ENCODE results near the gene ATP6V1B1. TPM values are rescaled to one million over a fixed set of nuclear protein-coding genes. Genes with fewer than 3 reads are reported as not detected.

Gene ATP6V1B1
- total RNA-seq, 1 donor from 2014 or later, result not detected

GRCh38 chr2:70903171-70903570 lies 32.5 kb upstream of the ATP6V1B1 start:
- intact Hi-C loops (cut with DNase I), result no loop called here
- DNase-seq (ENCODE audit: extremely low spot score in 2 of 2), result peak in 1 of 2 donors; percentile 13
- no peak overlapping the region for H3K27ac ChIP-seq
- no peaks in the 10 kb centered on the region for H3K9me3 ChIP-seq
- TF ChIP-seq POLR2A (IDR thresholded peaks at IDR 0.05), result no peak
- no peak for TF ChIP-seq POLR2AphosphoS5 (IDR thresholded peaks at IDR 0.05; ENCODE audit: insufficient read depth in 1 of 2, low read depth in 1 of 2)
- TF ChIP-seq CTCF (IDR thresholded peaks at IDR 0.05), result no peak
- peaks cover 36% of the 10 kb centered on the region for H3K4me1 ChIP-seq
- no peaks in the 10 kb centered on the region for H3K36me3 ChIP-seq
- H3K4me3 ChIP-seq, result no peak overlapping the region
- H3K27me3 ChIP-seq, result peaks cover 9% of the 10 kb centered on the region

GRCh38 chr2:70903641-70904340 lies 31.9 kb upstream of the ATP6V1B1 start:
- no peak overlapping the region for H3K27ac ChIP-seq
- DNase-seq (ENCODE audit: extremely low spot score in 2 of 2), result peak in 1 of 2 donors; percentile 65
- no peaks in the 10 kb centered on the region for H3K9me3 ChIP-seq
- intact Hi-C loops (cut with DNase I), result no loop called here
- H3K4me3 ChIP-seq, result no peak overlapping the region
- peaks cover 36% of the 10 kb centered on the region for H3K4me1 ChIP-seq
- no peaks in the 10 kb centered on the region for H3K36me3 ChIP-seq
- TF ChIP-seq POLR2AphosphoS5 (IDR thresholded peaks at IDR 0.05; ENCODE audit: insufficient read depth in 1 of 2, low read depth in 1 of 2) (no peak), POLR2A (IDR thresholded peaks at IDR 0.05) (no peak), CTCF (IDR thresholded peaks at IDR 0.05) (no peak)
- peaks cover 9% of the 10 kb centered on the region for H3K27me3 ChIP-seq

- intact Hi-C loops (cut with DNase I), result no loop called here
- TF ChIP-seq POLR2A (IDR thresholded peaks at IDR 0.05), result no peak
- TF ChIP-seq CTCF (IDR thresholded peaks at IDR 0.05), result no peak
- no peak for TF ChIP-seq POLR2AphosphoS5 (IDR thresholded peaks at IDR 0.05; ENCODE audit: insufficient read depth in 1 of 2, low read depth in 1 of 2)
- Histone ChIP-seq H3K4me1 (peaks cover 35% of the 10 kb centered on the region), H3K9me3 (no peaks in the 10 kb centered on the region), H3K36me3 (no peaks in the 10 kb centered on the region), H3K4me3 (no peak overlapping the region), H3K27me3 (peaks cover 9% of the 10 kb centered on the region), H3K27ac (no peak overlapping the region)
- peak; percentile 69 to 90 for DNase-seq (ENCODE audit: extremely low spot score in 2 of 2)
These were observed 31.1 kb upstream of the ATP6V1B1 start for GRCh38 chr2:70904371-70905216.

- Histone ChIP-seq H3K4me3 (no peak overlapping the region), H3K27me3 (peaks cover 5% of the 10 kb centered on the region), H3K4me1 (peaks cover 23% of the 10 kb centered on the region), H3K36me3 (no peaks in the 10 kb centered on the region), H3K27ac (no peak overlapping the region), H3K9me3 (no peaks in the 10 kb centered on the region)
- peak in 1 of 2 donors; percentile 71 for DNase-seq (ENCODE audit: extremely low spot score in 2 of 2)
- TF ChIP-seq POLR2AphosphoS5 (IDR thresholded peaks at IDR 0.05; ENCODE audit: insufficient read depth in 1 of 2, low read depth in 1 of 2) (no peak), CTCF (IDR thresholded peaks at IDR 0.05) (no peak), POLR2A (IDR thresholded peaks at IDR 0.05) (no peak)
- intact Hi-C loops (cut with DNase I), result no loop called here
These were observed 30.0 kb upstream of the ATP6V1B1 start for GRCh38 chr2:70905443-70906421.
